ENCODE results near the gene KIAA0513.

Gene KIAA0513

GRCh38 chr16:85090873-85091521, 63.4 kb downstream of the KIAA0513 start:
- H3K4me3 ChIP-seq (ENCODE audit: low read depth in 1 of 2, low read length in 2 of 2): no peak overlapping the region
- no peak overlapping the region for H3K9ac ChIP-seq (ENCODE audit: low read depth, low read length)
- ATAC-seq (ENCODE audit: insufficient read depth, low read depth) (no peak), DNase-seq (no peak)
- H4K20me1 ChIP-seq (ENCODE audit: insufficient read depth, low read length): no peaks in the 10 kb centered on the region
- H3K4me1 ChIP-seq (ENCODE audit: insufficient read depth, low read length): no peaks in the 10 kb centered on the region
- H3K79me2 ChIP-seq (ENCODE audit: insufficient read depth, low read length): no peaks in the 10 kb centered on the region
- H2AFZ ChIP-seq (ENCODE audit: low read depth, low read length): no peak overlapping the region
- H3K27ac ChIP-seq (ENCODE audit: low read length): no peak overlapping the region
- H3K4me2 ChIP-seq (ENCODE audit: insufficient read depth, low read length): no peak overlapping the region
- no peaks in the 10 kb centered on the region for H3K36me3 ChIP-seq (ENCODE audit: insufficient read depth, low read length)
- no peaks in the 10 kb centered on the region for H3K9me3 ChIP-seq (ENCODE audit: insufficient read depth, low read length, severe bottlenecking)
- H3K27me3 ChIP-seq (ENCODE audit: insufficient read depth, low read length, poor library complexity): no peaks in the 10 kb centered on the region
- TF ChIP-seq EZH2 (IDR thresholded peaks at IDR 0.05; ENCODE audit: borderline replicate concordance, low read depth, low read length, severe bottlenecking): no peak
- TF ChIP-seq CTCF (IDR thresholded peaks at IDR 0.05; ENCODE audit: borderline replicate concordance, extremely low read depth, low read length, poor library complexity, severe bottlenecking): no peak

GRCh38 chr16:85091522-85091910, 63.9 kb downstream of the KIAA0513 start:
- Histone ChIP-seq H2AFZ (ENCODE audit: low read depth, low read length) (no peak overlapping the region), H3K4me3 (ENCODE audit: low read depth in 1 of 2, low read length in 2 of 2) (no peak overlapping the region), H3K27me3 (ENCODE audit: insufficient read depth, low read length, poor library complexity) (no peaks in the 10 kb centered on the region), H3K9me3 (ENCODE audit: insufficient read depth, low read length, severe bottlenecking) (no peaks in the 10 kb centered on the region), H3K79me2 (ENCODE audit: insufficient read depth, low read length) (no peaks in the 10 kb centered on the region), H3K9ac (ENCODE audit: low read depth, low read length) (no peak overlapping the region), H3K4me2 (ENCODE audit: insufficient read depth, low read length) (no peak overlapping the region), H3K27ac (ENCODE audit: low read length) (no peak overlapping the region), H3K36me3 (ENCODE audit: insufficient read depth, low read length) (no peaks in the 10 kb centered on the region), H3K4me1 (ENCODE audit: insufficient read depth, low read length) (no peaks in the 10 kb centered on the region), H4K20me1 (ENCODE audit: insufficient read depth, low read length) (no peaks in the 10 kb centered on the region)
- DNase-seq (no peak), ATAC-seq (ENCODE audit: insufficient read depth, low read depth) (no peak)
- no peak for TF ChIP-seq EZH2 (IDR thresholded peaks at IDR 0.05; ENCODE audit: borderline replicate concordance, low read depth, low read length, severe bottlenecking)

- Histone ChIP-seq H3K9me3 (ENCODE audit: insufficient read depth, low read length, severe bottlenecking) (no peaks in the 10 kb centered on the region), H3K36me3 (ENCODE audit: insufficient read depth, low read length) (no peaks in the 10 kb centered on the region), H3K79me2 (ENCODE audit: insufficient read depth, low read length) (no peaks in the 10 kb centered on the region), H3K27ac (ENCODE audit: low read length) (no peak overlapping the region), H3K4me1 (ENCODE audit: insufficient read depth, low read length) (no peaks in the 10 kb centered on the region), H3K4me3 (ENCODE audit: low read depth in 1 of 2, low read length in 2 of 2) (no peak overlapping the region), H3K27me3 (ENCODE audit: insufficient read depth, low read length, poor library complexity) (no peaks in the 10 kb centered on the region), H3K4me2 (ENCODE audit: insufficient read depth, low read length) (no peak overlapping the region), H3K9ac (ENCODE audit: low read depth, low read length) (no peak overlapping the region), H4K20me1 (ENCODE audit: insufficient read depth, low read length) (no peaks in the 10 kb centered on the region), H2AFZ (ENCODE audit: low read depth, low read length) (no peak overlapping the region)
- no peak for DNase-seq
- no peak for ATAC-seq (ENCODE audit: insufficient read depth, low read depth)
- TF ChIP-seq EZH2 (IDR thresholded peaks at IDR 0.05; ENCODE audit: borderline replicate concordance, low read depth, low read length, severe bottlenecking): no peak
- no peak for TF ChIP-seq CTCF (IDR thresholded peaks at IDR 0.05; ENCODE audit: borderline replicate concordance, extremely low read depth, low read length, poor library complexity, severe bottlenecking)
These were observed 64.7 kb downstream of the KIAA0513 start for GRCh38 chr16:85092309-85092708.

GRCh38 chr16:85092851-85093250, 65.3 kb downstream of the KIAA0513 start:
- no peak overlapping the region for H3K27ac ChIP-seq (ENCODE audit: low read length)
- DNase-seq: no peak
- TF ChIP-seq CTCF (IDR thresholded peaks at IDR 0.05; ENCODE audit: borderline replicate concordance, extremely low read depth, low read length, poor library complexity, severe bottlenecking) (no peak), EZH2 (IDR thresholded peaks at IDR 0.05; ENCODE audit: borderline replicate concordance, low read depth, low read length, severe bottlenecking) (no peak)

More at GRCh38 chr16:85092851-85093250, 65.3 kb downstream of the KIAA0513 start:
- Histone ChIP-seq H3K4me2 (ENCODE audit: insufficient read depth, low read length) (no peak overlapping the region), H3K79me2 (ENCODE audit: insufficient read depth, low read length) (no peaks in the 10 kb centered on the region), H3K27me3 (ENCODE audit: insufficient read depth, low read length, poor library complexity) (no peaks in the 10 kb centered on the region), H4K20me1 (ENCODE audit: insufficient read depth, low read length) (no peaks in the 10 kb centered on the region), H3K4me1 (ENCODE audit: insufficient read depth, low read length) (no peaks in the 10 kb centered on the region), H3K36me3 (ENCODE audit: insufficient read depth, low read length) (no peaks in the 10 kb centered on the region), H3K9ac (ENCODE audit: low read depth, low read length) (no peak overlapping the region), H2AFZ (ENCODE audit: low read depth, low read length) (no peak overlapping the region), H3K4me3 (ENCODE audit: low read depth in 1 of 2, low read length in 2 of 2) (no peak overlapping the region), H3K9me3 (ENCODE audit: insufficient read depth, low read length, severe bottlenecking) (no peaks in the 10 kb centered on the region)
- no peak for ATAC-seq (ENCODE audit: insufficient read depth, low read depth)

All from DND-41 (cell line).